IMR-90 (cell line): Measurements from ENCODE around the gene CFD. TPM values are rescaled to one million over a fixed set of nuclear protein-coding genes. Genes with fewer than 3 reads are reported as not detected.
A peak's percentile ranks its signal among the peaks of the same experiment; 100 is the strongest.

Experiments used
- ATAC-seq: fragments of 200-7000 bp; cut with Tn5 transposase; 2 replicates; pipeline ENCODE4 v1.9.1; 2020; ENCODE audit warnings: low read depth, mild to moderate bottlenecking, moderate library complexity
- BruUV-seq: library from RNA; stranded (reverse); fragments of 400-500 nt; replicated peaks from 2 replicates; lab custom pipeline; 2021; lab: Mats Ljungman, UMichigan
- CTCF ChIA-PET: fragments of 300-600 bp; formaldehyde crosslinking; extraction: SDS; loops from one replicate; lab custom pipeline; 2021; ENCODE audit warnings: antibody characterized with exemption; lab: Yijun Ruan, JAX
- POLR2A ChIA-PET: fragments of 300-600 bp; sonication (Branson Sonifier 250); formaldehyde crosslinking; loops from one replicate; lab custom pipeline; 2022; ENCODE audit warnings: antibody characterized with exemption; ENCODE audit not compliant: unreplicated experiment; lab: Charles Lee
- DNase-seq: peaks from one replicate; pipeline ENCODE4 v3.0.0; 2013
- H2AFZ ChIP-seq: replicated peaks from 2 replicates; pipeline ENCODE3; 2013; ENCODE audit warnings: low read length, mild to moderate bottlenecking; ENCODE audit not compliant: poor library complexity
- H2AK5ac ChIP-seq: 2 replicates; pipeline ENCODE4 v1.6.1; 2013; ENCODE audit warnings: low read depth, low read length, inconsistent platforms
- H2AK9ac ChIP-seq: replicated peaks from 2 replicates; pipeline ENCODE3; 2013; ENCODE audit warnings: mild to moderate bottlenecking, low read depth, low read length, moderate library complexity; ENCODE audit not compliant: poor library complexity
- H2BK120ac ChIP-seq: 2 replicates; pipeline ENCODE4 v1.6.1; 2013; ENCODE audit warnings: low read depth, low read length, inconsistent platforms
- H2BK15ac ChIP-seq: 3 replicates; pipeline ENCODE4 v1.6.1; 2013; ENCODE audit warnings: low read depth, low read length, inconsistent platforms
- H2BK20ac ChIP-seq: 2 replicates; pipeline ENCODE4 v1.6.1; 2013; ENCODE audit warnings: low read depth, mild to moderate bottlenecking, inconsistent platforms, low read length, moderate library complexity
- H2BK5ac ChIP-seq: 2 replicates; pipeline ENCODE4 v1.6.1; 2013; ENCODE audit warnings: mild to moderate bottlenecking, low read depth, low read length, inconsistent platforms; ENCODE audit not compliant: poor library complexity, severe bottlenecking
- H3K14ac ChIP-seq: replicated peaks from 2 replicates; pipeline ENCODE4 v1.6.1; 2013; ENCODE audit warnings: low read depth, low read length, inconsistent platforms
- H3K18ac ChIP-seq: 2 replicates; pipeline ENCODE4 v1.6.1; 2013; ENCODE audit warnings: low read depth, low read length, control low read depth
- H3K23ac ChIP-seq: 2 replicates; pipeline ENCODE4 v1.6.1; 2013; ENCODE audit warnings: low read depth, low read length, inconsistent platforms
- H3K27ac ChIP-seq: 2 replicates; pipeline ENCODE4 v1.5.1; 2013; ENCODE audit warnings: mild to moderate bottlenecking, control low read depth, low read length; ENCODE audit not compliant: insufficient read depth
- H3K27me3 ChIP-seq: 2 replicates; pipeline ENCODE4 v1.6.1; 2013; ENCODE audit warnings: low read length; ENCODE audit not compliant: control insufficient read depth, insufficient read depth
- H3K36me3 ChIP-seq: 2 replicates; pipeline ENCODE4 v1.6.1; 2013; ENCODE audit warnings: low read length, mixed read lengths; ENCODE audit not compliant: control insufficient read depth, insufficient read depth
- H3K4ac ChIP-seq: 2 replicates; pipeline ENCODE4 v1.6.1; 2013; ENCODE audit warnings: low read depth, low read length, inconsistent platforms
- H3K4me1 ChIP-seq: 2 replicates; pipeline ENCODE4 v1.6.1; 2013; ENCODE audit warnings: low read length, mixed read lengths; ENCODE audit not compliant: control insufficient read depth, insufficient read depth
- H3K4me2 ChIP-seq: 2 replicates; pipeline ENCODE4 v1.6.1; 2013; ENCODE audit warnings: low read depth, mild to moderate bottlenecking, control low read depth, low read length, moderate library complexity
- H3K4me3 ChIP-seq: 2 replicates; pipeline ENCODE4 v1.5.1; 2013; ENCODE audit warnings: low read depth, mild to moderate bottlenecking, control low read depth, low read length, moderate library complexity; ENCODE audit not compliant: insufficient read depth
- H3K56ac ChIP-seq: 2 replicates; pipeline ENCODE4 v1.6.1; 2013; ENCODE audit warnings: low read length, inconsistent platforms; ENCODE audit not compliant: insufficient read depth; ENCODE audit errors: extremely low read depth
- H3K79me1 ChIP-seq, 2 experiments: 2 replicates each; pipeline ENCODE4 v1.6.1; 2013; ENCODE audit warnings: low read length in 2 of 2, inconsistent platforms in 1 of 2, low read depth in 1 of 2
- H3K9ac ChIP-seq: 2 replicates; pipeline ENCODE4 v1.6.1; 2013; ENCODE audit warnings: low read depth, low read length, control low read depth
- H3K9me1 ChIP-seq: 2 replicates; pipeline ENCODE4 v1.6.1; 2013; ENCODE audit warnings: low read length, inconsistent platforms; ENCODE audit not compliant: insufficient read depth
- H3K9me3 ChIP-seq: 2 replicates; pipeline ENCODE4 v1.6.1; 2013; ENCODE audit warnings: low read length; ENCODE audit not compliant: control insufficient read depth, insufficient read depth
- H4K20me1 ChIP-seq: 2 replicates; pipeline ENCODE4 v1.6.1; 2013; ENCODE audit warnings: low read length, inconsistent platforms; ENCODE audit not compliant: insufficient read depth
- H4K5ac ChIP-seq: 2 replicates; pipeline ENCODE4 v1.6.1; 2013; ENCODE audit warnings: mild to moderate bottlenecking, low read depth, low read length, control low read depth
- H4K8ac ChIP-seq, 2 experiments: 2 replicates each; pipeline ENCODE4 v1.6.1; 2013; ENCODE audit warnings: low read depth in 2 of 2, low read length in 2 of 2, control low read depth in 1 of 2, inconsistent platforms in 1 of 2
- H4K91ac ChIP-seq: 2 replicates; pipeline ENCODE4 v1.6.1; 2013; ENCODE audit warnings: low read depth, low read length, inconsistent platforms; ENCODE audit not compliant: insufficient read depth
- BHLHE40 ChIP-seq: fragments of 150-350 bp; IDR thresholded peaks from 2 replicates; pipeline ENCODE4 v1.6.1; 2016; ENCODE audit warnings: mild to moderate bottlenecking, low read depth, low read length
- CHD1 ChIP-seq: IDR thresholded peaks from 2 replicates; pipeline ENCODE4 v1.6.1; 2012; ENCODE audit warnings: low read depth, low read length, improper control_type of control experiment
- CTCF ChIP-seq: conservative IDR thresholded peaks from 2 replicates; pipeline ENCODE4 v1.5.1; 2012; ENCODE audit warnings: mild to moderate bottlenecking, low read depth, low read length, improper control_type of control experiment
- ELK1 ChIP-seq: fragments of 150-350 bp; IDR thresholded peaks from 2 replicates; pipeline ENCODE4 v1.6.1; 2016; ENCODE audit warnings: low read depth, mild to moderate bottlenecking, low read length, moderate library complexity, borderline replicate concordance
- FOS ChIP-seq: fragments of 150-350 bp; IDR thresholded peaks from 2 replicates; pipeline ENCODE4 v1.6.1; 2016; ENCODE audit warnings: low read depth, low read length
- MAFK ChIP-seq: IDR thresholded peaks from 2 replicates; pipeline ENCODE4 v1.6.1; 2012; ENCODE audit warnings: low read depth, low read length, improper control_type of control experiment
- MAZ ChIP-seq: IDR thresholded peaks from 2 replicates; pipeline ENCODE4 v1.6.1; 2012; ENCODE audit warnings: low read depth, mild to moderate bottlenecking, low read length, improper control_type of control experiment, moderate library complexity, borderline replicate concordance
- MXI1 ChIP-seq: IDR thresholded peaks from 2 replicates; pipeline ENCODE4 v1.6.1; 2012; ENCODE audit warnings: low read depth, mild to moderate bottlenecking, low read length, moderate library complexity, borderline replicate concordance
- NFE2L2 ChIP-seq: fragments of 150-350 bp; IDR thresholded peaks from 2 replicates; pipeline ENCODE4 v1.6.1; 2016; ENCODE audit warnings: low read depth, mild to moderate bottlenecking, low read length
- POLR2A ChIP-seq: IDR thresholded peaks from 2 replicates; pipeline ENCODE4 v1.6.1; 2012; ENCODE audit warnings: mild to moderate bottlenecking, low read depth, low read length
- RAD21 ChIP-seq: IDR thresholded peaks from 2 replicates; pipeline ENCODE4 v1.6.1; 2012; ENCODE audit warnings: low read length, improper control_type of control experiment
- RFX5 ChIP-seq: IDR thresholded peaks from 2 replicates; pipeline ENCODE4 v1.8.0; 2012; ENCODE audit warnings: low read depth, mild to moderate bottlenecking, low read length, moderate library complexity
- SMC3 ChIP-seq: fragments of 150-350 bp; IDR thresholded peaks from 2 replicates; pipeline ENCODE4 v1.6.1; 2016; ENCODE audit warnings: low read depth, mild to moderate bottlenecking, antibody characterized with exemption, low read length, moderate library complexity
- WGBS, 2 experiments: methylation state at CpG; one replicate each; pipeline versions ENCODE4 v1.1.5 to v1.1.7; 2013; ENCODE audit warnings: missing lambda C conversion rate in 2 of 2; ENCODE audit not compliant: insufficient read length in 1 of 2; ENCODE audit errors: extremely low coverage in 2 of 2; 5-methylcytosine and 5-hydroxymethylcytosine counted together
- dilution Hi-C: fragments of 300-500 bp; cut with HindIII; formaldehyde crosslinking; loops from one replicate; pipeline ENCODE4 v1.14.3; 2018; ENCODE audit warnings: low sequenced_read_pairs; ENCODE audit not compliant: unreplicated experiment
- in situ Hi-C: fragments of 300-500 bp; cut with MboI; formaldehyde crosslinking; loops from 3 replicates; pipeline ENCODE4 v1.14.3; 2019; ENCODE audit warnings: low sequenced_read_pairs, inconsistent platforms, mixed read lengths
- intact Hi-C: fragments of 100-400 bp; cut with micrococcal nuclease; formaldehyde crosslinking; loops from 2 replicates; pipeline ENCODE4 v1.10.0; 2022
- polyA plus RNA-seq, 3 experiments: library from polyadenylated mRNA; depleted of rRNA; stranded (reverse); fragments of >200 nt; gene quantifications; 2 replicates each; pipeline ENCODE4 v1.2.3, GENCODE V29; 2012; ENCODE audit warnings: low replicate concordance in 1 of 3
- total RNA-seq: library from RNA; depleted of rRNA; stranded (reverse); fragments of >200 nt; gene quantifications from 2 replicates; pipeline ENCODE4 v1.2.3, GENCODE V29; 2012
- TF ChIP-seq, protein P1 (sequence below): fragments of 150-350 bp; IDR thresholded peaks from 2 replicates; pipeline ENCODE4 v1.6.1; 2017; ENCODE audit warnings: mild to moderate bottlenecking, antibody characterized with exemption, low read length, low read depth

The CFD gene
- total and polyA plus RNA-seq, 2 of the 4 experiments (the other 2 are of a cell fraction): 1.4 to 2.8 TPM

- Histone ChIP-seq H4K8ac (no peak overlapping the region; a peak in 1 of 4 replicates), H3K4ac (no peak overlapping the region), H4K5ac (no peak overlapping the region), H4K20me1 (peaks cover 32% of the 10 kb centered on the region), H3K56ac (no peak overlapping the region), H2AK9ac (peak overlapping the region; percentile 23), H3K27me3 (no peaks in the 10 kb centered on the region), H3K9me1 (no peaks in the 10 kb centered on the region), H3K4me2 (no peak overlapping the region), H2AFZ (peak overlapping the region; percentile 49), H3K9me3 (no peaks in the 10 kb centered on the region), H3K79me1 (peaks cover 8 to 13% of the 10 kb centered on the region in 2 experiments; a peak in 3 of 4 replicates), H4K91ac (no peak overlapping the region), H2AK5ac (no peak overlapping the region), H2BK5ac (no peak overlapping the region), H3K14ac (no peak overlapping the region), H3K27ac (no peak overlapping the region), H3K36me3 (peaks cover 52% of the 10 kb centered on the region), H2BK20ac (no peak overlapping the region), H3K9ac (no peak overlapping the region), H2BK15ac (no peak overlapping the region), H2BK120ac (no peak overlapping the region), H3K23ac (no peak overlapping the region), H3K18ac (no peak overlapping the region), H3K4me1 (no peaks in the 10 kb centered on the region), H3K4me3 (no peak overlapping the region)
- dilution Hi-C loops: no loop called here
- intact Hi-C loops: loop anchor here (1.0 kb wide), 1 partner anchor 36 kb away; no protein-coding TSS in a partner anchor
- WGBS, 2 experiments: 91% methylated on average over 33 of the region's 49 CpGs; no CpG with 5 or more reads in 1 of the 2 experiments
- in situ Hi-C loops: no loop called here
- POLR2A ChIA-PET: no interaction called here
- CTCF ChIA-PET: no interaction called here
- no peak; the same call in 1 of the 2 replicates for ATAC-seq
- BruUV-seq: no TSS peak
- DNase-seq: no peak
- no peak for TF ChIP-seq MAFK
- no peak for TF ChIP-seq SMC3
- no peak for TF ChIP-seq FOS
- TF ChIP-seq MXI1: no peak
- TF ChIP-seq, protein P1, sequence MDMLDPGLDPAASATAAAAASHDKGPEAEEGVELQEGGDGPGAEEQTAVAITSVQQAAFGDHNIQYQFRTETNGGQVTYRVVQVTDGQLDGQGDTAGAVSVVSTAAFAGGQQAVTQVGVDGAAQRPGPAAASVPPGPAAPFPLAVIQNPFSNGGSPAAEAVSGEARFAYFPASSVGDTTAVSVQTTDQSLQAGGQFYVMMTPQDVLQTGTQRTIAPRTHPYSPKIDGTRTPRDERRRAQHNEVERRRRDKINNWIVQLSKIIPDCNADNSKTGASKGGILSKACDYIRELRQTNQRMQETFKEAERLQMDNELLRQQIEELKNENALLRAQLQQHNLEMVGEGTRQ: no peak
- no peak for TF ChIP-seq MAZ
- no peak for TF ChIP-seq NFE2L2
- no peak for TF ChIP-seq POLR2A
- TF ChIP-seq RAD21: no peak
- TF ChIP-seq CTCF: no peak
- TF ChIP-seq ELK1: no peak
- no peak for TF ChIP-seq RFX5
- no peak for TF ChIP-seq CHD1
- no peak for TF ChIP-seq BHLHE40
Measured at GRCh38 chr19:814152-815078, 45.0 kb upstream of the CFD start.
